Measurements from ENCODE around the gene HNRNPK.
A peak's percentile ranks its signal among the peaks of the same experiment; 100 is the strongest.
"Not testable (repeated sequence)": the region's sequence is repeated elsewhere in the genome, so short reads cannot be mapped to it uniquely, and the experiment has no call there.

HNRNPK gene

GRCh38 chr9:83975300-83975699, 4.7 kb downstream of the HNRNPK start:
- DNase-seq: no peak

DNA sequence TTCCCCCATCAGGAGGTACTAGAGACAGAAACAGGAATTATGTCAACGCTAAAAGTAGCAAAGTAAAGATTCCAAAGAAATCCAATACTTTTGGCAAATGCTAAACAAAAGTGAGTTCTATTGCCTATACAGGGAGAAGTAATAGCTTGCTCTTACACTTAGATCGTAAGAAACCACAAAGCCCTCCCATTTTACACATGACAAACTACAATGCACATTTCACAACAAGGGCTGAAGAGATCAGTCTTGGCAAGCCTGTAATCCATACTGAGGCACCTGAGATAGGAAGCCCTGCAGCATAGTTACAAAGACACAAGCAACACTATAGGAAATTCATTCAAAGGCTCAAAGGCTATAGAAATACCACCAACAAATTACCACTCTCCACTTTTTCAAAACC, 7.7 kb downstream of the HNRNPK start:
- no peak for DNase-seq

DNA sequence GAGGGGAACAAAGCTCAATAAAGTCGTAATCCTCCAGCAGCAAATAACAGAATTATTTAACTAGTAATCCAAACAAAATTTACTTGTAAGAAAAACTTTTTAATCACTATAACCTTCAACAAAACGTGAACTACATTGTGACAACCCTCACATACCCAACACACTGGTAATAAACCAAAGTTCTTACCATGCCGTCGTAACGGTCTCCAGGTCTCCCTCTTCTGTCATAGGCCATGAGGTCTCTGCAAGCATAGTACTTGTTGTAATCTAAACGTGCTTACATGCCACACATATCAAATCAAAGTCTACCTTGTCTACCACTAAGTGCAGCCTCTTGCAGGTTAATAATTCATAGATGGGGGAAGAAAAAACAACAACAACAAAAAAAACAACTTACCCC, 8.5 kb downstream of the HNRNPK start:
- no peak for DNase-seq

DNA sequence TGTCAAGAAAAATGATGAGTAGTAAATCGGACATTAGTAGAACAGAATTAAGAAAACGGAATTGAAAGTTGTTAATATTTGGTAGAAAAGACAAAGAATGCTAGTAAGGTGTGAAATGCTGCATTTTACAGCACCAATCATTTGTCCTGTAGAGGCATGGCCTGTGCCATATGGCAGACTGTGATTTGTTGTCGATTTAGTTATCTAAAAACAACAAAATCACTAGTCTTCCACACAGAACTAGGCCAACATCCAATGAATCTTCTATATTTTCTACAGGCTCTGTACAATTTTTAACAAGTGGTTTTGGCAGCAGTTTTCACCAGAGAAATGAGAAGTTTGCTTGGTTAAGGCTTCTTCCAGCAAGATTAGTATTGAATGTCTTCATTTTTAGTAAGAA, 10.4 kb downstream of the HNRNPK start:
- no peak for DNase-seq

GRCh38 chr9:83967073-83967472, 12.9 kb downstream of the HNRNPK start:
- DNase-seq: no peak

DNA sequence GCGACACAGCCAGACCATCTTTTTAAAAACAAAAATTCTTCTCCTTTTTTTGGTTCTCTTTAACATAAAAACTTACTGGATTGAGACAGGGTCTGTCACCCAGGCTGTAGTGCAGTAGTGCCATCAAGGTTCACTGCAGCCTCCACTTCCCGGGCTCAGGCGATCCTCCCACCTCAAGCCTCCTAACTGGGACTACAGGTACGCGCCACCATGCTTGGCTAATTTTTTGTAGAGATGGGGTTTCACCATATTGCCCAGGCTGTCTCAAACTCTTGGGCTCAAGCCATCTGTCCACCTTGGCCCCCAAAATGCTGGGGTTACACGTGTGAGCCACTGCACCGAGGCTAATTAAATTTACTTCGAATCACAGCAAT, 13.8 kb downstream of the HNRNPK start:
- no peak for DNase-seq

DNA sequence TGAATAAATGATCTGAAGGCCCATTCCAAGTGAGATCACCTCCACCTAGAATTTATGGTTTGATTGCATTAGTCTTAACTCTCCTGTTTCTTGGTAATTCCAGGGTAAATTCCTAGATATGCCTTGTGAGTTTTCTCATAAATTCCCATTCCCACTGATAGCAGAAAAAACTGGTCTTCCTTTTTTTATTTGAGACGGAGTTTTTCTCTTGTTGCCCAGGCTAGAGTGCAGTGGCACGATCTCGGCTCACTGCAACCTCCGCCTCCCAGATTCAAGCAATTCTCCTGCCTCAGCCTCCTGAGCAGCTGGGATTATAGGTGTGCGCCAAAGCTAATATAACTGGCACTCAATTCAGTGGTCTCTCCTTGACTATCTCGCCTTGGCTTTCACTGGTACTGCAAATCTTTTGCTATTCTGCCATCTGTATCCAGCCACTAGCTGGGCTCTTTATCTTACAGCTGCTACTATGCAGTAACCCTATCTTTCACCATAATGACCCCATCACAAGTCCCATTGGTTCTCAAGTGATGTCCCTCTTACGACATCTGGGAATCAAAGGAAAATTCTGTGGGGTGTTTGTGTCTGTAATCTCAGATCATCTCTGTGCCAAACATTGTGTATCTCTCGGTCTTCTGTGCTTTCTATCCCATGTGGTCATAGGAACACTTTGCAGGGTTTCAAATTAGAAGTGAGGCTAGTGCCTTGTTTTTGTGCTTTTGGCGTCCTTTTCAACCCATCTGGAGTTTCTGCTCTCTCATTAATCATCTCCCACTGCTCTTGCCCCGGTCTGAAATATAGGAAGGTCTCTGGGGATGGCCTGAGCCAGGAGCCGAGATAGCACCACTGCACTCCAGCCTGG, 14.4 kb downstream of the HNRNPK start:
- no peak for DNase-seq

- no peak for DNase-seq
These were observed 15.1 kb downstream of the HNRNPK start for GRCh38 chr9:83964973-83965349.

DNA sequence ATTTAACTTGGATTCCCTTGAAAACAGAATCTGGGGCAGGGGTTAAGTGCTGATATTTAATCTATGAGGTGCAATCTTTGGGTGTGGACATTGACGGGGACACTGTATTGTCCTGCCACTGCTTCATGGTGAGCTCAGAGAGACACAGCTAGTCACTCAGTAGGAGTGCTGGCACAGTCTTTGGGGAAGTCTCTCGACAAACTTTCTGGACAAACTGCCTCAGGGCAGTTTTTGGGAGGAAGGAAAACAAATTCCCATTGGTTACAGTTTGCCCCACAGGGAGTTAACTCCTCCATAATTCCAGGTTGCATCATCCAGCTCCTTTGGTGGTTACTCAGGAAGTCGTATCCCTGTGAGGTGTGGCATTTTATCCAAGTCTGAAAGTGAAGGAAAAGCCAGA, 17.9 kb downstream of the HNRNPK start:
- no peak for DNase-seq

DNA sequence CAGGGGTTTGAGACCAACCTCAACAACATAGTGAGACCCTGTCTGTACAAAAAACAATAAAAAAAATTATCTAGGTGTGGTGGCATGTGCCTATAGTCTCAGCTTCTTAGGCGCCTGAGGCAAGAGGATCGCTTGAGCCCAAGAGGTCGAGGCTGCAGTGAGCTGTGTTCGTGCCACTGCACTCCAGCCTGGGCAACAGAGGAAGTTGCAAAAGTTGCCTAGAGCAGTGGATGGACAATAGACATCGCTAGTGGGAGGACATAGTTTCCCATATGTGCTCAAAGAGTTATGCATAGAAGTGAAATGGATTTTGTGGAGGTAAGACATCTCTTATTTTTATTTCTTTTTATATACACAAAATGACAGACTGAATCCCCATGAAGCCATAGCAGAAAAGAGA, 19.0 kb downstream of the HNRNPK start:
- DNase-seq: no peak

- no peak for DNase-seq
These were observed 21.0 kb downstream of the HNRNPK start for GRCh38 chr9:83959061-83959460.

DNA sequence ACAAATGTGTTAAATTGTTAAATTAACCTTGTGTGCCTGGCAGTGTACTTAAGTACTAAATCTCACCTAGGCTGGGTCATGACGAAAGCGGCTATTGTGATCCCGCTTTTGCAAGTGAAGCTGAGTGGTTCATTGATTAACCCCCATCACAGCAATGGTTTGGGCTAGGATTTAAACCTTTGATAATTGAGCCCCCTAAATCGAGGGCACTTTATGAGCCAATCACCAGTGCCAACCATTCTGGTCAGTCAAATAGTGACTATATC, 22.8 kb downstream of the HNRNPK start:
- no peak for DNase-seq

GRCh38 chr9:83956436-83957247, 23.4 kb downstream of the HNRNPK start:
- peak; percentile 35 for DNase-seq

GRCh38 chr9:83956086-83956435, 24.0 kb downstream of the HNRNPK start:
- DNase-seq: no peak

- DNase-seq: not testable (repeated sequence)
These were observed 31.9 kb downstream of the HNRNPK start for GRCh38 chr9:83948096-83948495.

DNA sequence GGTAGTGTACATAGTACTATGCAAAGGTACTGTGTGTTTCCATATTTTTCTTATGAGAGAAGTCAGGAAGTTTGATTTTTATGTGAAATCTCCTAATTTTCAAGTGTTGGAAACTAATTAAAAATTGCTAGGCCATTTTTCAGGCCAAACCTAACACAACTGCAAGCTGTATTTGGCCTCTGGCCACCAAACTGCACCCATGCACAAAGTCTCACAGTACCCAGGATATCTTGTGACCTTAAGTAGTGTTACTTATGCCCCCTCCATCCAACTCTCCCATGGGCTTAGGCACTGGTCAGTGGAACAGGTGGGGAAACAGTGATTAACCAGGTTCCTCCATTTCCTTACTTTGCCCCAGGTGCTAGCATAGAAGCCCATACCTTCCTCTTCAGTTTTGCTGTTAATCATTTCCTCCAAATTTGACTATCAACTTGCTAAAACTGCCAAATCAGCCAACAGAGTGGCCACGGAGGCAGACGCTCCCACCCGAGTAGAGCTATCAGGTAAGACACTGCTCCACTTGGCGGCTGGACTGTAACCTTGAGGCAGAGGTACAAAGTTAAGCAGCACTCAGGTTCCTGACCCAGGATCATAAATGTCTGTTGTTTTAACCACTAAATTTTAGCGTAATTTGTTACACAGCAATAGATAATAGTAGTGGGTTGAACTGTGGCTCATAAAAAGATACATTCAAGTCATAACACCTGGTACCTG, 39.3 kb downstream of the HNRNPK start:
- no peak for DNase-seq

DNA sequence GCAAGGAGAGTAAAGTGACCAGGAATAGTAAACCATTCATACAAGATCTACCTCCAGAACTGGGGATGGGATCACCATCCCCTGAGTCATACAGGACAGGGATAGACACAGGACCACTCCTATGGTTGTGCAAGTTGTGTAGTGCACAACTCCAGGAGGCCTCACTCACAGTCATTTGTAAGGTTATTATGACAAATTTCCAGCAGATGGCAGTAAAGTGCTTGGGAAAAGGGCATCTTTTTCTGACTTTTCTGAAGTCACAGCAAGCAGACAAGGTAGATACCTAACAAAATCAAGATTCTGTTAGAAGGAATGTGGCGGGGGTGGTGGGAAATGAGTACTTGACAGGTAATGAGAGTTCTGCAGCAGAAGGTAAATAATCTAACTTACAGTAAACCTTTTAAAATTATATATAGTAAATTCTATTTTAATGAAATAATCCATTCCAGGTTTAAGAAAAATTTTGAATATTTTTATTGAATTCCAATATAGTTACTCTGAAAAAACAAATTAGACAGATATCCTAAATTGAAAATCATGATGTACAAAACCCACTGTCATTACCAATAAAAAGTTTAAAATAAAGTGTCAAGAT, 42.1 kb downstream of the HNRNPK start:
- peak; percentile 18 for DNase-seq

DNA sequence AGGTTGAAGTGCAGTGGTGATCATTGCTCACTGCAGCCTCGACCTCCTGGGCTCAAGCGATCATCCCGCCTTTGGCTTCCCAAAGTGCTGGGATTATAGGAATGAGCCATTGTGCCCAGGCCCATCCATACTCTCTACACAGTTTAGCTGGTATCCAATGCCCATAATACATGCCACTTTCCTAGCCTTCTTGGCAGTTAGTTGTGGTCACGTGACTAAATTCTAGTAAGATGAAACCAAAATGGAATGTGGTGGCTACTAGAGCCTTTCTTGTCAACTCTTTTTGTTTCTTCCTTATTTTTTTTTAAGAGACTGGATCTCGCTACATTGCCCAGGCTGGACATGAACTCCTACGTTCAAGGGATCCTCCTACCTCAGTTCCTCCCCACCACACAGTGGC, 43.5 kb downstream of the HNRNPK start:
- DNase-seq: no peak

DNA sequence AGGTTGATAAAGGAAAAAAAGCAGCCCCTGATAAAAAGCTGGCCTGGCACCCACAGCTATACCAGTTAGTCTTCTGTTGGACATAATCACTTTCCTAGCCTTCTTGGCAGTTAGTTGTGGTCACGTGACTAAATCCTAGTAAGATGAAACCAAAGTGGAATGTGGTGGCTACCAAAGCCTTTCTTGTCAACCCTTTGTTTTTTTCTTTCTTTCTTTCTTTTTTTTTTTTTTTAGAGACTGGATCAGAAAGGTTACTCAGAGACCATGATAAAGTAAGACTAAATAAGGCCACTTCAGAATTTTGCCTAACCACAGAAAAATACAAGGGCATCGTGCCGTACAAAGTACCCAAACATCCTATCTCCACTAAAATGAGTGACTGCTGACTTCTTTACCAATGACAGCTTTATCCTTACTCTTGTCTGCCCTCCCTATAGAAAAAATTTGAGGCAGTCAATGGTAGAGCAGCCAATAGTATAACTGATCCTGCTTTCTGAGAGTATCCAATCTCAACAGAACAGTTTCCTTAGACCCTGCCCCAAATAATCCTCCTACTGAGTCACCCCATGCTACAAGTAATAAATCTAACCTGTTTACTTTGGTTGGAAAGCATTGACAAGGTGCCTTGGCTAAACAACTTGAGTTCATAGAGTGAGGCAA, 44.6 kb downstream of the HNRNPK start:
- no peak for DNase-seq

DNA sequence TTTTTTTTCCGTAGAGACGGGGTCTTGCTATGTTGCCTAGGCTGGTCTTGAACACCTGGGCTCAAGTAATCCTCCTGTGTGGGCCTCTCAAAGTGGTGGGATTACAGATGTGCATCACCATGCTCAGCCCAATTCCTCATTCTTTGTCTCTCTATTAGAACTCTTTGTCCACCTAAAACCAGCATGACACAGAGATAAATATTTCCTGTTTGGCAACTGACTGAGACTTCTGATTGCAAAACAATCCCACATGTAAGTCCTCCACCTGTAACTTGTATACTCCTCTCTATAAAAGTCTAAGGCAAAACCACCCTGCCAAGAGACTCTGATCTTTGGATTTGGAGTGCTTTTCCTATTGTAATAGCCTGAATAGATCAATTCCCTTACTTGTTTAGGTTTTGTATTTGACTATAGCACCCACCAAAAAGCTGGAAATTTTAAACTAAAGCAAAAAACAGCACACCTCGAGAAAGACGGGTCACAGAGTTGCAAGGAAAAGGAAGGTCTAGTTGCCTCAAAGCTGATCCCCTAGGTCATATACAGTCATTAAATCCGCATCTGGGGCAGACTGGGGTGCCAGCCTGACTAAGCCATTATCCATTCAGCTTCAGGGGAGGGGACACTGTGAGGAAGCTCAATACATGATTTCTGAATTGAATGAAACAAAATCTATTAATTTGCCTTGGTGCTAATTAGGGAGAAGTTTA, 45.3 kb downstream of the HNRNPK start:
- no peak for DNase-seq

- no peak for DNase-seq
These were observed 46.2 kb downstream of the HNRNPK start for GRCh38 chr9:83933790-83934189.

DNA sequence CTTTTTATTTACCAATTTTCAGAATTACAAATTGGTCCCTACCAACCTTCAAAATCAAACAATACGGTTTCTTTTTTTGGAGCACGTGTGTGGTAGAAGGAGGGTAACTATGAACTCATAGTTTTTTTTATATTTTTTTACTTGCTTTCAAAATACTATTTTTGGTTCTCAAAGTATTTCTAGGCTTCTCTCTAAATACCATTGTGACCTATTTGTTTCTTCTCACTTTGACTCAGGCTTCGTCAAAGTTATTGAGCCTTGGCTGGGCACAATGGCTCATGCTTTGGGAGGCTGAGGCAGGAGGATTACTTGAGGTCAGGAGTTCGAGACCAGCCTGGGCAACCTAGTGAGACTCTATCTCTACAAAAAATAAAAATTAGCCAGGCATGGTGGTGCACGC, 47.2 kb downstream of the HNRNPK start:
- no peak for DNase-seq

GRCh38 chr9:83932011-83932410, 48.0 kb downstream of the HNRNPK start:
- no peak for DNase-seq

Data from NCI-H1417 treated with DMSO at 0.1 percent for 48 hours (cell line).